ENCODE measurements around the gene MAFG.
A peak's percentile ranks its signal among the peaks of the same experiment; 100 is the strongest.

MAFG gene

GRCh38 chr17:81877569-81877968 lies 50.0 kb downstream of the MAFG start:
- no peaks in the 10 kb centered on the region for H3K36me3 ChIP-seq (ENCODE audit: control insufficient read depth, insufficient read depth, low read length)
- H3K27me3 ChIP-seq (ENCODE audit: control insufficient read depth, insufficient read depth, low read length): no peaks in the 10 kb centered on the region
- no peak overlapping the region for H3K4me3 ChIP-seq (ENCODE audit: low read depth, low read length)
- TF ChIP-seq, protein P1, sequence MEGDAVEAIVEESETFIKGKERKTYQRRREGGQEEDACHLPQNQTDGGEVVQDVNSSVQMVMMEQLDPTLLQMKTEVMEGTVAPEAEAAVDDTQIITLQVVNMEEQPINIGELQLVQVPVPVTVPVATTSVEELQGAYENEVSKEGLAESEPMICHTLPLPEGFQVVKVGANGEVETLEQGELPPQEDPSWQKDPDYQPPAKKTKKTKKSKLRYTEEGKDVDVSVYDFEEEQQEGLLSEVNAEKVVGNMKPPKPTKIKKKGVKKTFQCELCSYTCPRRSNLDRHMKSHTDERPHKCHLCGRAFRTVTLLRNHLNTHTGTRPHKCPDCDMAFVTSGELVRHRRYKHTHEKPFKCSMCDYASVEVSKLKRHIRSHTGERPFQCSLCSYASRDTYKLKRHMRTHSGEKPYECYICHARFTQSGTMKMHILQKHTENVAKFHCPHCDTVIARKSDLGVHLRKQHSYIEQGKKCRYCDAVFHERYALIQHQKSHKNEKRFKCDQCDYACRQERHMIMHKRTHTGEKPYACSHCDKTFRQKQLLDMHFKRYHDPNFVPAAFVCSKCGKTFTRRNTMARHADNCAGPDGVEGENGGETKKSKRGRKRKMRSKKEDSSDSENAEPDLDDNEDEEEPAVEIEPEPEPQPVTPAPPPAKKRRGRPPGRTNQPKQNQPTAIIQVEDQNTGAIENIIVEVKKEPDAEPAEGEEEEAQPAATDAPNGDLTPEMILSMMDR (IDR thresholded peaks at IDR 0.05): no peak
- H3K27ac ChIP-seq: no peak overlapping the region
- no peaks in the 10 kb centered on the region for H3K9me3 ChIP-seq (ENCODE audit: control insufficient read depth, low read length)
- H3K79me2 ChIP-seq: no peaks in the 10 kb centered on the region
- no peak overlapping the region for H2AFZ ChIP-seq
- H3K4me1 ChIP-seq: peaks cover under 1% of the 10 kb centered on the region
- H3K4me2 ChIP-seq (ENCODE audit: low read length): no peak overlapping the region
- H3K9ac ChIP-seq: no peak overlapping the region

DNA sequence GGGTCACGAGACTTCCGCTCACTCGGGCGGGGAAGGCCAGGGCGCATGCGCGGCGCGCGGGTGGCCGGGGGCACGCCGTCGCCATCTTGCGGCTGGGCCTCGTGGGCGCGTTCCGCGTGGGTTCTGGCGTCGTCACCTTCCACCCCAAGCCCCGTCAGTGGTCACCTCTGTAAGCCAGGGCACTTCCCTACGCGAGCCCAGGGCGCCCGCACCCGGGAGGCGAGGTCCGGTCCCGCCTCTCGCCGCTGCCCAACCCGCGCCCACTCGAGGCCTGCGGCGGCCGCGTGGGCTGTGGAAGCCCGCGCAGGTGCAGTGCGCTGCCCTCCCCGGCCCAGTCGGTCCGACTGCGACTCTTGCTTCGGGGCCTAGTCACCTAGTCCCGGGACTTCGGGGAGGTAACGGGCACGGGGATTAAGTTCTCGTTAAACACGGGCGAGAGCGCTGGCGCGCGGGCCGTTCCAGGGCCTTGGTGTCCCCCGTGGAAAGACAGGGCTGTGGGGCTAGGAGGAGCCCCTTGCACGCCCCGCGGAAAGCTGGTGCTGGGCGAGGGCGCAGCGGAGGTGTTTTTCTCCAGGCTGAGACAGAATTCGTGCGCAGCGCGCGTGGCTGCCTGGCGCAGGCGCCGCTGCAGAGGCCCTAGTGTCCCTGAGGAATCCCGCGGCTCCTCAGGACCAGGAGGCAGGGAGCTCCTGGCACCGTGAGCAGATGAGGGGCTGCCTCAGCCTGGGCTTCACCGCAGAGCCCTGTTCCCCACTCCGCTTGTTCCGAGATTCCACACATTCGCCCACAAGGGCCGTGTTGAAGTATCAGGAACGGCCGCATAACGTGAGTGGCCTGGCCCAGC lies 55.9 kb downstream of the MAFG start:
- peaks cover 12% of the 10 kb centered on the region for H3K4me1 ChIP-seq

GRCh38 chr17:81870981-81871386 lies 56.6 kb downstream of the MAFG start, which contains the start of gene ARHGDIA:
TSS of gene ARHGDIA (minus strand) at chr17:81871337. CDS start at chr17:81869930, 1,407 bp downstream.
- Histone ChIP-seq H3K9me3 (ENCODE audit: control insufficient read depth, low read length) (no peaks in the 10 kb centered on the region), H3K4me1 (peaks cover 16% of the 10 kb centered on the region), H2AFZ (peak within 1 kb of the TSS; percentile 97), H3K36me3 (ENCODE audit: control insufficient read depth, insufficient read depth, low read length) (no peaks in the 10 kb centered on the region), H3K79me2 (peaks cover 18% of the 10 kb centered on the region), H3K4me2 (ENCODE audit: low read length) (peak within 1 kb of the TSS; percentile 99), H3K4me3 (ENCODE audit: low read depth, low read length) (peak within 1 kb of the TSS; percentile 91), H3K9ac (peak within 1 kb of the TSS; percentile 99), H3K27me3 (ENCODE audit: control insufficient read depth, insufficient read depth, low read length) (no peaks in the 10 kb centered on the region), H3K27ac (peak within 1 kb of the TSS; percentile 96)
- TF ChIP-seq, protein P1 (IDR thresholded peaks at IDR 0.05): no peak

More for the DNA sequence above, 55.9 kb downstream of the MAFG start:
- Histone ChIP-seq H3K27me3 (ENCODE audit: control insufficient read depth, insufficient read depth, low read length) (no peaks in the 10 kb centered on the region), H3K36me3 (ENCODE audit: control insufficient read depth, insufficient read depth, low read length) (no peaks in the 10 kb centered on the region), H3K79me2 (peaks cover 13% of the 10 kb centered on the region), H3K4me2 (ENCODE audit: low read length) (peak overlapping the region; percentile 99), H3K27ac (peak overlapping the region; percentile 96), H2AFZ (peak overlapping the region; percentile 97), H3K9ac (peak overlapping the region; percentile 99), H3K9me3 (ENCODE audit: control insufficient read depth, low read length) (no peaks in the 10 kb centered on the region), H3K4me3 (ENCODE audit: low read depth, low read length) (peak overlapping the region; percentile 91)
- TF ChIP-seq, protein P1 (IDR thresholded peaks at IDR 0.05): peak; percentile 47

- Histone ChIP-seq H3K36me3 (ENCODE audit: control insufficient read depth, insufficient read depth, low read length) (no peaks in the 10 kb centered on the region), H3K9ac (peak overlapping the region; percentile 29), H3K4me1 (peaks cover 17% of the 10 kb centered on the region)
Observed at GRCh38 chr17:81870131-81870980, 57.2 kb downstream of the MAFG start.

More at GRCh38 chr17:81870131-81870980, 57.2 kb downstream of the MAFG start:
- Histone ChIP-seq H3K27me3 (ENCODE audit: control insufficient read depth, insufficient read depth, low read length) (no peaks in the 10 kb centered on the region), H3K4me3 (ENCODE audit: low read depth, low read length) (peak overlapping the region; percentile 65), H3K4me2 (ENCODE audit: low read length) (peak overlapping the region; percentile 83), H3K9me3 (ENCODE audit: control insufficient read depth, low read length) (no peaks in the 10 kb centered on the region), H3K79me2 (peaks cover 24% of the 10 kb centered on the region), H2AFZ (no peak overlapping the region), H3K27ac (peak overlapping the region; percentile 67)
- TF ChIP-seq, protein P1 (IDR thresholded peaks at IDR 0.05): no peak
